B cell (primary cell): ENCODE data around the gene FAM210B. TPM values are rescaled to one million over a fixed set of nuclear protein-coding genes. Genes with fewer than 3 reads are reported as not detected.

Experiments
- ATAC-seq: fragments of 200-7000 bp; cut with Tn5 transposase; one replicate; pipeline ENCODE4 v1.10.0; 2021; ENCODE audit warnings: low read depth, mild to moderate bottlenecking, moderate number of reproducible peaks, moderate library complexity
- CTCF ChIA-PET: fragments of 350-600 bp; sonication (Branson Sonifier 250); formaldehyde crosslinking; loops from one replicate; lab custom pipeline; 2021; ENCODE audit warnings: antibody characterized with exemption, inconsistent platforms; lab: Charles Lee
- POLR2A ChIA-PET: fragments of 350-600 bp; sonication (Branson Sonifier 250); formaldehyde crosslinking; loops from one replicate; lab custom pipeline; 2021; ENCODE audit warnings: antibody characterized with exemption; lab: Charles Lee
- DNase-seq: peaks from one replicate; pipeline ENCODE4 v3.0.0; 2013
- H2AFZ ChIP-seq: 2 replicates; pipeline ENCODE4 v1.6.1; 2012; ENCODE audit warnings: mild to moderate bottlenecking, low read depth, low read length; ENCODE audit not compliant: insufficient read depth, poor library complexity, severe bottlenecking
- H3K27ac ChIP-seq, 2 donors: 1 replicate in 1 of 2; 2 replicates in 1 of 2; pipeline ENCODE4 v1.5.1; 2012 to 2013; ENCODE audit warnings: low read length in 2 of 2, mild to moderate bottlenecking in 2 of 2, moderate library complexity in 1 of 2
- H3K27me3 ChIP-seq, 4 experiments: fragments of 200-600 bp in 1 of 4; sonication (generic) in 1 of 4; replicated peaks in 1 of 4; 1 replicate in 2 of 4; 2 replicates in 2 of 4; pipeline versions ENCODE4 v1.6.1 to v1.7.0; 2013 to 2016; ENCODE audit warnings: low read length in 3 of 4, mild to moderate bottlenecking in 2 of 4, mixed read lengths in 1 of 4, moderate library complexity in 1 of 4; ENCODE audit not compliant: insufficient read depth in 4 of 4, control insufficient read depth in 3 of 4; ENCODE audit errors: control extremely low read depth in 1 of 4
- H3K36me3 ChIP-seq, 2 experiments: replicated peaks in 1 of 2; 1 replicate in 1 of 2; 2 replicates in 1 of 2; pipeline versions ENCODE4 v1.6.1 to v1.7.1; 2013; ENCODE audit warnings: low read length in 1 of 2; ENCODE audit not compliant: insufficient read depth in 2 of 2, control insufficient read depth in 1 of 2; ENCODE audit errors: control extremely low read depth in 1 of 2, extremely low read depth in 1 of 2
- H3K4me1 ChIP-seq, 2 donors: fragments of 200-600 bp in 1 of 2; sonication (generic) in 1 of 2; 1 replicate in 1 of 2; 2 replicates in 1 of 2; pipeline versions ENCODE4 v1.5.1 to v1.6.1; 2013 to 2017; ENCODE audit warnings: low read length in 2 of 2; ENCODE audit not compliant: control insufficient read depth in 2 of 2, insufficient read depth in 2 of 2
- H3K4me2 ChIP-seq: replicated peaks from 2 replicates; pipeline ENCODE3; 2012; ENCODE audit warnings: mild to moderate bottlenecking, low read depth, low read length; ENCODE audit not compliant: poor library complexity, severe bottlenecking
- H3K4me3 ChIP-seq, 5 experiments: fragments of 200-600 bp in 1 of 5; sonication (generic) in 1 of 5; 1 replicate in 3 of 5; 2 replicates in 2 of 5; pipeline versions ENCODE4 v1.5.1 to v1.7.0; 2011 to 2016; ENCODE audit warnings: low read length in 4 of 5, mild to moderate bottlenecking in 4 of 5, low read depth in 2 of 5, control low read depth in 1 of 5, moderate library complexity in 1 of 5; ENCODE audit not compliant: insufficient read depth in 1 of 5; ENCODE audit errors: control extremely low read depth in 1 of 5, extremely low read depth in 1 of 5
- H3K79me2 ChIP-seq: fragments of 200-600 bp; sonication (generic); one replicate; pipeline ENCODE4 v1.6.0; 2016; ENCODE audit warnings: low read length; ENCODE audit not compliant: control insufficient read depth, insufficient read depth
- H3K9ac ChIP-seq: fragments of 200-600 bp; sonication (generic); 2 replicates; pipeline ENCODE4 v1.6.1; 2017; ENCODE audit warnings: mild to moderate bottlenecking, low read length, moderate library complexity
- H3K9me3 ChIP-seq, 3 donors: one replicate each; pipeline versions ENCODE4 v1.6.1 to v1.7.1; 2013; ENCODE audit warnings: low read length in 2 of 3; ENCODE audit not compliant: control insufficient read depth in 2 of 3, insufficient read depth in 1 of 3; ENCODE audit errors: control extremely low read depth in 1 of 3
- H4K20me1 ChIP-seq: 2 replicates; pipeline ENCODE4 v1.6.0; 2012; ENCODE audit warnings: mild to moderate bottlenecking, low read length; ENCODE audit not compliant: insufficient read depth, control insufficient read depth, poor library complexity, severe bottlenecking
- H3K27ac Mint-ChIP-seq: one replicate; pipeline ENCODE4 v1.8.0; 2021; ENCODE audit warnings: mixed read lengths
- H3K27me3 Mint-ChIP-seq: one replicate; pipeline ENCODE4 v1.8.0; 2021; ENCODE audit warnings: mixed read lengths
- H3K4me1 Mint-ChIP-seq: one replicate; pipeline ENCODE4 v1.8.0; 2021; ENCODE audit warnings: mixed read lengths
- H3K4me3 Mint-ChIP-seq: one replicate; pipeline ENCODE4 v1.8.0; 2021; ENCODE audit warnings: mixed read lengths
- H3K9me3 Mint-ChIP-seq: one replicate; pipeline ENCODE4 v1.8.0; 2022; ENCODE audit warnings: mixed read lengths; ENCODE audit not compliant: insufficient read depth
- EZH2 ChIP-seq: IDR thresholded peaks from 2 replicates; pipeline ENCODE4 v1.6.1; 2012; ENCODE audit warnings: borderline replicate concordance, low read depth, mild to moderate bottlenecking, moderate library complexity, low read length; ENCODE audit not compliant: insufficient read depth, poor library complexity, severe bottlenecking
- whole genome bisulfite sequencing: methylation state at CpG from one replicate; pipeline ENCODE4 v1.1.5; 2013; ENCODE audit warnings: missing lambda C conversion rate; ENCODE audit not compliant: insufficient coverage; 5-methylcytosine and 5-hydroxymethylcytosine counted together
- intact Hi-C: fragments of 100-400 bp; cut with micrococcal nuclease; formaldehyde crosslinking; loops from one replicate; pipeline ENCODE4 v1.10.0; 2022
- polyA plus RNA-seq: library from polyadenylated mRNA; depleted of rRNA; stranded (reverse); fragments of >200 nt; gene quantifications from 2 replicates; pipeline ENCODE4 v1.2.3, GENCODE V29; 2012
- total RNA-seq, 2 donors: library from RNA; stranded (reverse); fragments of 120-200 nt in 1 of 2; gene quantifications; 1 replicate in 1 of 2; 2 replicates in 1 of 2; pipeline versions ENCODE4 v1.2.3 to v1.2.4, GENCODE V29; 2013 to 2022
- TF ChIP-seq, protein P1 (sequence below): fragments of 200-600 bp; IDR thresholded peaks from one replicate; pipeline ENCODE4 v1.8.0; 2022; ENCODE audit warnings: antibody characterized with exemption, mild to moderate bottlenecking

The FAM210B gene
- total and polyA plus RNA-seq, 2 donors (not counting 1 experiment from before 2014, with no cell fraction given): 4.0 to 13.6 TPM

DNA sequence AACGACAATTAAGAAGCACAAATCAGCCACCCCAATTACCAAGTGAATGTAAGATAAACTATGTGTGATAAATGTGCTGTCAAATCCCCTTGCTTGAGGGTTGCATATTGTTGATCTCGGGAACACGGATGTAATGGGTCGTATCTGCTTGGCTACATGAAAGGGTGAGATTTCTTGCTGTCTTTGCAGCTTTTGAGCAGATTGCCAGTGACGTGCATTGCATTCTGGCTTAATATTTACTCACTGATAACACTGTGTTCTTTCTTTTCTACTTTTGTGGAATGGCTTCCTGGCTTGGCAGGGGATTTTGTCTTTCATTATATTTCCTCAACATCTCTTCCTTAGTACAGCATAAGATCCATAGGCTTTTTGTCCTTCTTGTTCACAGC lies 10.5 kb upstream of the FAM210B start:
- TF ChIP-seq EZH2: no peak
- TF ChIP-seq, protein P1, sequence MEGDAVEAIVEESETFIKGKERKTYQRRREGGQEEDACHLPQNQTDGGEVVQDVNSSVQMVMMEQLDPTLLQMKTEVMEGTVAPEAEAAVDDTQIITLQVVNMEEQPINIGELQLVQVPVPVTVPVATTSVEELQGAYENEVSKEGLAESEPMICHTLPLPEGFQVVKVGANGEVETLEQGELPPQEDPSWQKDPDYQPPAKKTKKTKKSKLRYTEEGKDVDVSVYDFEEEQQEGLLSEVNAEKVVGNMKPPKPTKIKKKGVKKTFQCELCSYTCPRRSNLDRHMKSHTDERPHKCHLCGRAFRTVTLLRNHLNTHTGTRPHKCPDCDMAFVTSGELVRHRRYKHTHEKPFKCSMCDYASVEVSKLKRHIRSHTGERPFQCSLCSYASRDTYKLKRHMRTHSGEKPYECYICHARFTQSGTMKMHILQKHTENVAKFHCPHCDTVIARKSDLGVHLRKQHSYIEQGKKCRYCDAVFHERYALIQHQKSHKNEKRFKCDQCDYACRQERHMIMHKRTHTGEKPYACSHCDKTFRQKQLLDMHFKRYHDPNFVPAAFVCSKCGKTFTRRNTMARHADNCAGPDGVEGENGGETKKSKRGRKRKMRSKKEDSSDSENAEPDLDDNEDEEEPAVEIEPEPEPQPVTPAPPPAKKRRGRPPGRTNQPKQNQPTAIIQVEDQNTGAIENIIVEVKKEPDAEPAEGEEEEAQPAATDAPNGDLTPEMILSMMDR: no peak
- DNase-seq: no peak
- H3K27ac ChIP-seq: no peak overlapping the region
- peaks cover 0 to 31% (median 12%) of the 10 kb centered on the region in 4 experiments for H3K27me3 ChIP-seq
- CTCF ChIA-PET: no interaction called here
- POLR2A ChIA-PET: no interaction called here
- no peaks in the 10 kb centered on the region for H3K36me3 ChIP-seq
- no peaks in the 10 kb centered on the region for H3K9me3 ChIP-seq
- no peak overlapping the region for H3K4me2 ChIP-seq
- H2AFZ ChIP-seq: no peak overlapping the region
- intact Hi-C loops: no loop called here
- no peaks in the 10 kb centered on the region for H3K4me1 ChIP-seq
- H3K79me2 ChIP-seq: no peaks in the 10 kb centered on the region
- no peak overlapping the region for H3K4me3 Mint-ChIP-seq
- H3K27ac Mint-ChIP-seq: no peak overlapping the region
- H3K4me3 ChIP-seq: no peak overlapping the region
- no peaks in the 10 kb centered on the region for H4K20me1 ChIP-seq
- no peak for ATAC-seq
- 60% methylated on average over 1 of the region's 5 CpGs for WGBS
- H3K4me1 Mint-ChIP-seq: peaks cover 1% of the 10 kb centered on the region
- H3K9me3 Mint-ChIP-seq: no peaks in the 10 kb centered on the region
- H3K9ac ChIP-seq: no peak overlapping the region
- peaks cover 63% of the 10 kb centered on the region for H3K27me3 Mint-ChIP-seq

DNA sequence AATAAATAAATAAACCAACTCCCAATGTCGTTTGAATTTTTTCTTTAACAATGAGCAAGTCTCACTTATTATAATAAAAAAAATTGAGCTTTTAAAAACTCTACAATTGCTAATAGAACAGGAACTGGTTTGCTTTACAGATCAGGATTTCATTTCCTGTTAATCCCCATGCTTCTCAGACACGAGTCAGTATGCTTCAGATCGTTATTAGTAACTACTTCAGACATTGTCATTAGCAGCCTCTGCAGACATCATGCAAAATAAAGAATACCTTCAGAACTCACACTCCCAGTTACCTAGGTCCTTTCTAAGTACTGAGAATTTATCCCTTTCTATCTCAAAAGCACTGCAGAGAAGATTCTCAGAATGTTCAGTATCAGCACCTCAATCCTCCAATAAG lies 10.0 kb upstream of the FAM210B start:
- no peaks in the 10 kb centered on the region for H3K9me3 ChIP-seq
- H3K36me3 ChIP-seq: no peaks in the 10 kb centered on the region
- H3K79me2 ChIP-seq: no peaks in the 10 kb centered on the region
- ChIA-PET POLR2A (no interaction called here), CTCF (no interaction called here)
- no peaks in the 10 kb centered on the region for H3K4me1 Mint-ChIP-seq
- no peaks in the 10 kb centered on the region for H3K4me1 ChIP-seq
- no peak overlapping the region for H2AFZ ChIP-seq
- no peak overlapping the region for H3K4me2 ChIP-seq
- no peak overlapping the region for H3K4me3 ChIP-seq
- H3K9me3 Mint-ChIP-seq: no peaks in the 10 kb centered on the region
- H4K20me1 ChIP-seq: no peaks in the 10 kb centered on the region
- DNase-seq (no peak), ATAC-seq (no peak)
- no peak overlapping the region for H3K4me3 Mint-ChIP-seq
- H3K27ac Mint-ChIP-seq: no peak overlapping the region
- peaks cover 0 to 26% (median 10%) of the 10 kb centered on the region in 4 experiments for H3K27me3 ChIP-seq
- peaks cover 63% of the 10 kb centered on the region for H3K27me3 Mint-ChIP-seq
- 6% methylated on average over 2 of the region's 3 CpGs for WGBS
- no peak overlapping the region for H3K27ac ChIP-seq
- intact Hi-C loops: no loop called here
- TF ChIP-seq EZH2: no peak
- TF ChIP-seq, protein P1: no peak
- H3K9ac ChIP-seq: no peak overlapping the region
